BLaER1 treated with 17β-estradiol and CSF1 and Interleukin-3, amounts not matched to agents 10 nM and 100 nM (cell line): ENCODE data around the gene KLHL11.

Experiments used
- H3K27ac ChIP-seq, 11 experiments: shearing (Covaris generic); formaldehyde crosslinking; 2 replicates each; pipeline ENCODE4 v1.8.1; 2022
- H3K27me3 ChIP-seq, 11 experiments: shearing (Covaris generic); formaldehyde crosslinking; 2 replicates each; pipeline ENCODE4 v1.8.1; 2022
- H3K36me3 ChIP-seq, 11 experiments: shearing (Covaris generic); formaldehyde crosslinking; 2 replicates each; pipeline ENCODE4 v1.8.1; 2022
- H3K4me1 ChIP-seq, 10 experiments: shearing (Covaris generic); formaldehyde crosslinking; 2 replicates each; pipeline ENCODE4 v1.8.1; 2022
- H3K4me2 ChIP-seq, 11 experiments: shearing (Covaris generic); formaldehyde crosslinking; 2 replicates each; pipeline ENCODE4 v1.8.1; 2022
- H3K4me3 ChIP-seq, 10 experiments: shearing (Covaris generic); formaldehyde crosslinking; 2 replicates each; pipeline ENCODE4 v1.8.1; 2022
- H3K9ac ChIP-seq, 11 experiments: shearing (Covaris generic); formaldehyde crosslinking; 2 replicates each; pipeline ENCODE4 v1.8.1; 2022
- H3K9me3 ChIP-seq, 11 experiments: shearing (Covaris generic); formaldehyde crosslinking; replicated peaks in 1 of 11; 2 replicates each; pipeline ENCODE4 v1.8.1; 2022
- H4K20me1 ChIP-seq, 11 experiments: shearing (Covaris generic); formaldehyde crosslinking; 2 replicates each; pipeline ENCODE4 v1.8.1; 2022
- Cebpa-rat ChIP-seq, 11 experiments: shearing (Covaris generic); IDR thresholded peaks; 2 replicates each; pipeline ENCODE4 v1.8.1; 2022

Gene KLHL11

DNA sequence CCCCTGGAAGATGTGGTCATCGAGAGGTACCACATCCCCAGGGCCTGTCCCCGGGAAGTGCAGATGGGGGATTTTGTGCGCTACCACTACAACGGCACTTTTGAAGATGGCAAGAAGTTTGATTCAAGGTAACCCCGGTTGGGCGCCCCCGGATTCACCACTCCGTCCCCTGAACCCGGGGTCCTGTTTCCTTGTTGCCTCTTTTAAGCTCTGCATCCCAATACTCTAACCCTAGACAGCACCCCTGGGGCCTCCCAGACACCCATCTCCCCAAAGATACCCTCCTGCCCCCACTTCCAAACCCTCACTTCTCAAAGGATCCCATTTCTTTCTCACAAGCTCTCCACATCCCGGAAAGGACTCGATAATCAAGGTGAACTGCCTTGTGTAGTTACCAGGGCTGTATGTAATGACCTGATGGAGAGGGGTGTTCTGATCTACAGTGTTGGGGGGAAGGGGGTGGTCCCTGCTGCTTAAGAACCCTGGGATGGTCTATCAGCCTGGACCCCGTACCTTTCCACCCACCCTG is 52.0 kb downstream of the KLHL11 start:
- H3K9me3 ChIP-seq = no peaks in the 10 kb centered on the region
- H3K27ac ChIP-seq = peak overlapping the region in 3 of 11 experiments; percentile 26 to 70 (median 40); a peak in 2 of 22 replicates
- peaks cover 0 to 6% (median 0%) of the 10 kb centered on the region in 11 experiments; a peak in 5 of 22 replicates for H3K27me3 ChIP-seq
- peak overlapping the region; percentile 63 to 83 (median 71); a peak in 19 of 20 replicates for H3K4me3 ChIP-seq
- H3K36me3 ChIP-seq = 0 out of 22 replicates have a peak, but pooled peaks cover 0 to 7% (median 0%) of the 10 kb centered on the region in 11 experiments
- no peak for TF ChIP-seq Cebpa-rat (IDR thresholded peaks at IDR 0.05)
- peak overlapping the region in 9 of 11 experiments; percentile 22 to 84 (median 79); a peak in 11 of 22 replicates for H3K9ac ChIP-seq
- peaks cover 0 to 16% (median 0%) of the 10 kb centered on the region in 11 experiments; a peak in 6 of 22 replicates for H4K20me1 ChIP-seq
- peaks cover 20 to 49% (median 42%) of the 10 kb centered on the region in 10 experiments for H3K4me1 ChIP-seq
- H3K4me2 ChIP-seq = peak overlapping the region; percentile 93 to 100 (median 97); a peak in 21 of 22 replicates

GRCh38 chr17:41812381-41813151 is 52.7 kb downstream of the KLHL11 start, which contains the start of gene FKBP10:
FKBP10 (plus strand) TSS chr17:41813004; CDS start chr17:41813035, 31 bp downstream.
- no peaks in the 10 kb centered on the region for H3K9me3 ChIP-seq
- TF ChIP-seq Cebpa-rat (IDR thresholded peaks at IDR 0.05) = no peak
- H3K9ac ChIP-seq = peak within 1 kb of the TSS; percentile 67 to 84 (median 79)
- H3K4me1 ChIP-seq = peaks cover 20 to 49% (median 42%) of the 10 kb centered on the region in 10 experiments
- peak within 1 kb of the TSS; percentile 63 to 83 (median 71) for H3K4me3 ChIP-seq
- H3K27me3 ChIP-seq = peaks cover 0 to 6% (median 0%) of the 10 kb centered on the region in 11 experiments; a peak in 5 of 22 replicates
- H3K36me3 ChIP-seq = 0 out of 22 replicates have a peak, but pooled peaks cover 0 to 7% (median 0%) of the 10 kb centered on the region in 11 experiments
- peak within 1 kb of the TSS; percentile 93 to 100 (median 97) for H3K4me2 ChIP-seq
- H4K20me1 ChIP-seq = peaks cover 0 to 16% (median 0%) of the 10 kb centered on the region in 11 experiments; a peak in 6 of 22 replicates
- H3K27ac ChIP-seq = peak within 1 kb of the TSS; percentile 6 to 77 (median 67); a peak in 18 of 22 replicates

- peak within 1 kb of the TSS; percentile 67 to 84 (median 79) for H3K9ac ChIP-seq
- peak within 1 kb of the TSS; percentile 6 to 77 (median 67); a peak in 19 of 22 replicates for H3K27ac ChIP-seq
- H3K27me3 ChIP-seq = peaks cover 0 to 6% (median 0%) of the 10 kb centered on the region in 11 experiments; a peak in 5 of 22 replicates
- H3K4me3 ChIP-seq = peak within 1 kb of the TSS; percentile 63 to 83 (median 71)
- H4K20me1 ChIP-seq = peaks cover 0 to 16% (median 0%) of the 10 kb centered on the region in 11 experiments; a peak in 6 of 22 replicates
- H3K4me2 ChIP-seq = peak within 1 kb of the TSS; percentile 93 to 100 (median 97)
- peaks cover 20 to 49% (median 42%) of the 10 kb centered on the region in 10 experiments for H3K4me1 ChIP-seq
- no peak for TF ChIP-seq Cebpa-rat (IDR thresholded peaks at IDR 0.05)
- H3K9me3 ChIP-seq = no peaks in the 10 kb centered on the region
- H3K36me3 ChIP-seq = 0 out of 22 replicates have a peak, but pooled peaks cover 0 to 7% (median 0%) of the 10 kb centered on the region in 11 experiments
These were observed 53.5 kb downstream of the KLHL11 start, which contains the start of gene P3H4 for GRCh38 chr17:41811549-41812380. P3H4 (minus strand) TSS chr17:41811949; CDS start chr17:41811915, 34 bp downstream.

GRCh38 chr17:41810659-41811548 is 54.3 kb downstream of the KLHL11 start:
- H3K36me3 ChIP-seq = 0 out of 22 replicates have a peak, but pooled peaks cover 0 to 12% (median 0%) of the 10 kb centered on the region in 11 experiments
- H3K27me3 ChIP-seq = peaks cover 0 to 6% (median 0%) of the 10 kb centered on the region in 11 experiments; a peak in 5 of 22 replicates
- H3K4me1 ChIP-seq = peaks cover 20 to 49% (median 42%) of the 10 kb centered on the region in 10 experiments
- peaks cover 0 to 16% (median 0%) of the 10 kb centered on the region in 11 experiments; a peak in 6 of 22 replicates for H4K20me1 ChIP-seq
- no peak for TF ChIP-seq Cebpa-rat (IDR thresholded peaks at IDR 0.05)
- peak overlapping the region; percentile 67 to 84 (median 79) for H3K9ac ChIP-seq
- peak overlapping the region; percentile 93 to 100 (median 97) for H3K4me2 ChIP-seq
- peak overlapping the region; percentile 63 to 83 (median 71) for H3K4me3 ChIP-seq
- H3K9me3 ChIP-seq = no peaks in the 10 kb centered on the region
- peak overlapping the region in 10 of 11 experiments; percentile 30 to 77 (median 68); a peak in 19 of 22 replicates for H3K27ac ChIP-seq

GRCh38 chr17:41806685-41807445 is 58.4 kb downstream of the KLHL11 start:
- Histone ChIP-seq H4K20me1 (peaks cover 0 to 16% (median 0%) of the 10 kb centered on the region in 11 experiments; a peak in 6 of 22 replicates), H3K27me3 (peaks cover 0 to 6% (median 0%) of the 10 kb centered on the region in 11 experiments; a peak in 4 of 22 replicates), H3K27ac (no peak overlapping the region), H3K36me3 (0 out of 22 replicates have a peak, but pooled peaks cover 0 to 12% (median 0%) of the 10 kb centered on the region in 11 experiments), H3K9ac (no peak overlapping the region), H3K9me3 (no peaks in the 10 kb centered on the region), H3K4me3 (no peak overlapping the region), H3K4me2 (no peak overlapping the region), H3K4me1 (peaks cover 30 to 37% (median 35%) of the 10 kb centered on the region in 10 experiments)
- no peak for TF ChIP-seq Cebpa-rat (IDR thresholded peaks at IDR 0.05)
